Activated CD8-positive, alpha-beta T cell treated with anti-CD3 and anti-CD28 coated beads for 36 hours (primary cell): ENCODE results near the gene MARS1. TPM values are rescaled to one million over a fixed set of nuclear protein-coding genes. Genes with fewer than 3 reads are reported as not detected.
"Not testable (repeated sequence)": the region's sequence is repeated elsewhere in the genome, so short reads cannot be mapped to it uniquely, and the experiment has no call there.

ENCODE experiments used
- ATAC-seq: fragments of 200-7000 bp; cut with Tn5 transposase; one replicate; pipeline ENCODE4 v1.10.0; 2021; ENCODE audit warnings: mild to moderate bottlenecking, moderate library complexity
- CTCF ChIA-PET: fragments of 350-600 bp; sonication (Branson Sonifier 250); formaldehyde crosslinking; loops from one replicate; lab custom pipeline; 2021; ENCODE audit warnings: antibody characterized with exemption; lab: Charles Lee
- POLR2A ChIA-PET: fragments of 350-600 bp; sonication (Branson Sonifier 250); formaldehyde crosslinking; loops from one replicate; lab custom pipeline; 2021; ENCODE audit warnings: antibody characterized with exemption; lab: Charles Lee
- DNase-seq: peaks from one replicate; pipeline ENCODE4 v3.0.0-alpha.2; 2020
- H3K27ac Mint-ChIP-seq: one replicate; pipeline ENCODE4 v1.8.0; 2021; ENCODE audit warnings: mild to moderate bottlenecking, mixed read lengths
- H3K27me3 Mint-ChIP-seq: one replicate; pipeline ENCODE4 v1.8.0; 2021; ENCODE audit warnings: mixed read lengths
- H3K36me3 Mint-ChIP-seq: one replicate; pipeline ENCODE4 v1.8.0; 2021; ENCODE audit warnings: low read depth, mixed read lengths
- H3K4me1 Mint-ChIP-seq: one replicate; pipeline ENCODE4 v1.8.0; 2021; ENCODE audit warnings: low read depth, mixed read lengths
- H3K4me3 Mint-ChIP-seq: one replicate; pipeline ENCODE4 v1.8.0; 2021; ENCODE audit warnings: mild to moderate bottlenecking, moderate library complexity, mixed read lengths
- H3K9me3 Mint-ChIP-seq: one replicate; pipeline ENCODE4 v1.8.0; 2021; ENCODE audit warnings: mixed read lengths
- intact Hi-C: fragments of 100-400 bp; cut with micrococcal nuclease; formaldehyde crosslinking; loops from one replicate; pipeline ENCODE4 v1.10.0; 2022
- total RNA-seq, 2 experiments: library from RNA; stranded (reverse); gene quantifications; one replicate each; pipeline ENCODE4 v1.2.3, GENCODE V29; 2021
- TF ChIP-seq, protein P1 (sequence below): fragments of 200-600 bp; IDR thresholded peaks from one replicate; pipeline ENCODE4 v1.8.0; 2022; ENCODE audit warnings: antibody characterized with exemption, mild to moderate bottlenecking

MARS1 gene
- total RNA-seq = 100 to 1,000 TPM; 343 to 345 TPM

- Mint-ChIP-seq H3K36me3 (peaks cover 48% of the 10 kb centered on the region), H3K4me1 (peaks cover 33% of the 10 kb centered on the region), H3K27me3 (no peaks in the 10 kb centered on the region), H3K9me3 (no peaks in the 10 kb centered on the region), H3K4me3 (peak within 1 kb of the TSS; percentile 97), H3K27ac (peak within 1 kb of the TSS; percentile 95)
- CTCF ChIA-PET = interaction anchor here (1.0 to 1.6 kb wide), 6 partner anchors 11 to 32 kb away, joined by 3 to 6 read pairs (median 4); partner anchors contain the start of gene INHBE
- intact Hi-C loops = no loop called here
- ATAC-seq = peak; percentile 98
- DNase-seq = peak; percentile 97
- TF ChIP-seq, protein P1, sequence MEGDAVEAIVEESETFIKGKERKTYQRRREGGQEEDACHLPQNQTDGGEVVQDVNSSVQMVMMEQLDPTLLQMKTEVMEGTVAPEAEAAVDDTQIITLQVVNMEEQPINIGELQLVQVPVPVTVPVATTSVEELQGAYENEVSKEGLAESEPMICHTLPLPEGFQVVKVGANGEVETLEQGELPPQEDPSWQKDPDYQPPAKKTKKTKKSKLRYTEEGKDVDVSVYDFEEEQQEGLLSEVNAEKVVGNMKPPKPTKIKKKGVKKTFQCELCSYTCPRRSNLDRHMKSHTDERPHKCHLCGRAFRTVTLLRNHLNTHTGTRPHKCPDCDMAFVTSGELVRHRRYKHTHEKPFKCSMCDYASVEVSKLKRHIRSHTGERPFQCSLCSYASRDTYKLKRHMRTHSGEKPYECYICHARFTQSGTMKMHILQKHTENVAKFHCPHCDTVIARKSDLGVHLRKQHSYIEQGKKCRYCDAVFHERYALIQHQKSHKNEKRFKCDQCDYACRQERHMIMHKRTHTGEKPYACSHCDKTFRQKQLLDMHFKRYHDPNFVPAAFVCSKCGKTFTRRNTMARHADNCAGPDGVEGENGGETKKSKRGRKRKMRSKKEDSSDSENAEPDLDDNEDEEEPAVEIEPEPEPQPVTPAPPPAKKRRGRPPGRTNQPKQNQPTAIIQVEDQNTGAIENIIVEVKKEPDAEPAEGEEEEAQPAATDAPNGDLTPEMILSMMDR = no peak
- POLR2A ChIA-PET = interaction anchor here (0.8 to 6.4 kb wide), 10 partner anchors 8 to 31 kb away, joined by 4 to 50 read pairs (median 8); partner anchors contain the start of genes ARHGAP9 and DDIT3
These were observed at the start of gene MARS1 for GRCh38 chr12:57487597-57488401. TSS of gene MARS1 (plus strand) at chr12:57488068. CDS start at chr12:57488091, 23 bp downstream.

DNA sequence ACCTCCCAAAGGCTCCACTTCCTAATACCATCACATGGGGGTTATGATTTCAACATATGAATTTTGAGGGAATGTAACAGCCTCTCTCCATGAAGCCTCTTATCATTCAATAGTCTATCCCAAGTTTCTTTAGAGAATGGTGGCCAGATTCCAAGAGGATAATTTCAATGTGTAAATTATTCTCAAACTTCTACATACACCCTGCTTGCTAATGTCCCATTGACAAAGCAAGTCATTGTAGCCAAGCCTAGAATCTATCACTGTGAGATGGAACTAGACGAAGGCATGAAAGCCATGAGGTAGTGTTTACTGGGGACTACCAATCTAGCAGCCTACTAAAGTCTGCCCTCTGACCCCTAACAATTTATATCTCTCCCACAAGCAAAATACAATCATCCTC is 49.5 kb upstream of the MARS1 start:
- Mint-ChIP-seq H3K4me1 (peaks cover 5% of the 10 kb centered on the region), H3K36me3 (peaks cover 3% of the 10 kb centered on the region), H3K27me3 (peaks cover 3% of the 10 kb centered on the region), H3K4me3 (no peak overlapping the region), H3K27ac (no peak overlapping the region), H3K9me3 (no peaks in the 10 kb centered on the region)
- ChIA-PET CTCF (interaction anchor here (1.0 kb wide), 2 partner anchors 14 to 17 kb away, joined by 3 to 4 read pairs; no protein-coding TSS in a partner anchor), POLR2A (no interaction called here)
- DNase-seq (no peak), ATAC-seq (no peak)
- intact Hi-C loops = no loop called here
- TF ChIP-seq, protein P1 = no peak

DNA sequence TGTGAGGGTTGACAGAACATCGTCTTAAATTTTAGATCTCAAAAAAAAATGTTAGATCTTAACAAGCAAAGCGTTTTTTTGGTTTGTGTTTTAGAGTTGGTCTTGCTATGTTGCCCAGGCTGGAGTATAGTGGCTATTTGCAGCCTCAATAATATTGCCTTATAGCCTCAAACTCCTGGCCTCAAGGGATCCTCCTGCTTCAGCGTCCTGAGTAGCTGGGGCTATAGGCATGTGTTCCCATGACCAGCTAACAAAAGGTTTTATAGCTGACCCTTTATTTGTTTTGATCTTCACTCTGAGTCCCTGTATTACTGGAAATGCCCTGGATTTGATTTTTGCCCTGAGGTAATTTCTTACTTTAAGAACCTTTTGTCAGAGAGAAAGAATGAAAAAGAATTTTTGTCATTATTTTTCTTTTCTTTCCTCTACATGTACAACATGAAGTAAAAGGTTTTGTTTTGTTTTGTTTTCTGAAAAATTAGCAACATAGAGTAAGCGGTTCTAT is 48.1 kb upstream of the MARS1 start:
- ChIA-PET CTCF (interaction anchor here (1.8 to 2.6 kb wide), 2 partner anchors 14 to 16 kb away, joined by 11 read pairs; partner anchors contain the start of gene INHBE), POLR2A (interaction anchor here (1.0 kb wide), 1 partner anchor 175 kb away, joined by 3 read pairs; no protein-coding TSS in a partner anchor)
- ATAC-seq = no peak
- Mint-ChIP-seq H3K27ac (no peak overlapping the region), H3K9me3 (no peaks in the 10 kb centered on the region), H3K36me3 (peaks cover 3% of the 10 kb centered on the region), H3K4me1 (peaks cover 5% of the 10 kb centered on the region), H3K27me3 (peaks cover 3% of the 10 kb centered on the region), H3K4me3 (no peak overlapping the region)
- intact Hi-C loops = no loop called here
- DNase-seq = no peak
- TF ChIP-seq, protein P1 = no peak

GRCh38 chr12:57441393-57441792 is 46.5 kb upstream of the MARS1 start:
- H3K27me3 Mint-ChIP-seq, intact Hi-C loops, H3K9me3 Mint-ChIP-seq: not testable (repeated sequence)

DNA sequence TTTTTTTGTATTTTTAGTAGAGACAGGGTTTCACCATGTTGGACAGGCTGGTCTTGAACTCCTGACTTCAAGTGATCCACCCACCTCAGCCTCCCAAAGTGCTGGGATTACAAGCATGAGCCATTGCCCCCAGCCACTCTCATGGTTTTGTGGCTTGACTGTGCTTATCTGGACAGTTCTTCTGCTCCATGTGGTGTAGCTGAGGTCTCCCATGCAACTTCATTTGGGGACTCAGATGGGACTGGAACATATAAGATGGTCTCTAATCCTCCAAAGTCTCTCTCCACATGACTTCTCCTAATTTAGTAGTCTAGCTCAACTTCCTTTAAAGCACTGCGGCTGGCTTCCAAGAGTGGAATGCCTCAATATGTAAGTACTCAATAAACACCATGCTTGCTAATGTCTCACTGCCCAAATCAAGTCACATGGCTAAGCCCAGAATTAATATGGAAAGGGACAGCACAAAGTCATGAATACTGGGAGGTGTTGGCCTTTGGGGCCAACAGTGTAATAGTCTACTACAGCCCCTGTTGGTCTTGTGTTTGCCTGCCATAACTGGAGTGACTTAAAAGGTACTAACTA is 45.9 kb upstream of the MARS1 start:
- ChIA-PET CTCF (interaction anchor here (0.9 to 2.6 kb wide), 3 partner anchors 12 to 17 kb away, joined by 3 to 11 read pairs (median 3); no protein-coding TSS in a partner anchor), POLR2A (interaction anchor here (0.6 kb wide), 1 partner anchor 17 kb away, joined by 3 read pairs; no protein-coding TSS in a partner anchor)
- ATAC-seq = no peak
- Mint-ChIP-seq H3K27ac (no peak overlapping the region), H3K27me3 (peaks cover 3% of the 10 kb centered on the region), H3K4me3 (no peak overlapping the region), H3K4me1 (no peaks in the 10 kb centered on the region), H3K9me3 (no peaks in the 10 kb centered on the region), H3K36me3 (peaks cover 3% of the 10 kb centered on the region)
- intact Hi-C loops = no loop called here
- TF ChIP-seq, protein P1 = no peak
- DNase-seq = no peak

More at GRCh38 chr12:57441393-57441792, 46.5 kb upstream of the MARS1 start:
- POLR2A ChIA-PET, H3K4me1 Mint-ChIP-seq, H3K4me3 Mint-ChIP-seq, H3K36me3 Mint-ChIP-seq, ATAC-seq, DNase-seq, H3K27ac Mint-ChIP-seq: not testable (repeated sequence)
- CTCF ChIA-PET = interaction anchor here (2.6 kb wide), 1 partner anchor 12 kb away, joined by 11 read pairs; no protein-coding TSS in a partner anchor

- H3K27ac Mint-ChIP-seq, intact Hi-C loops, H3K27me3 Mint-ChIP-seq, ATAC-seq, H3K4me1 Mint-ChIP-seq, H3K36me3 Mint-ChIP-seq, H3K9me3 Mint-ChIP-seq, DNase-seq, H3K4me3 Mint-ChIP-seq: not testable (repeated sequence)
- ChIA-PET POLR2A (interaction anchor here (1.2 kb wide), 1 partner anchor 8 kb away, joined by 3 read pairs; no protein-coding TSS in a partner anchor), CTCF (interaction anchor here (0.9 to 4.3 kb wide), 4 partner anchors 8 to 14 kb away, joined by 4 to 26 read pairs (median 10); partner anchors contain the start of genes INHBC and INHBE)
These were observed 43.5 kb upstream of the MARS1 start for GRCh38 chr12:57444337-57444736.
